A673 (cell line): ENCODE data around the gene ANKRD9.

Source experiments
- CTCF ChIP-seq: fragments of 300-800, 200-600 bp; sonication (generic); conservative IDR thresholded peaks from 2 replicates; pipeline ENCODE4 v1.5.1; 2017; ENCODE audit warnings: low read depth, mild to moderate bottlenecking, antibody characterized with exemption, low read length, moderate library complexity, mixed read lengths
- EZH2 ChIP-seq: fragments of 200-600 bp; sonication (generic); IDR thresholded peaks from 2 replicates; pipeline ENCODE4 v1.6.1; 2017; ENCODE audit warnings: borderline replicate concordance, low read depth, mild to moderate bottlenecking, mixed read lengths, antibody characterized with exemption, low read length; ENCODE audit not compliant: poor library complexity, severe bottlenecking

GRCh38 chr14:102497998-102498677 is 11.4 kb downstream of the ANKRD9 start:
- TF ChIP-seq CTCF (peak; percentile 53), EZH2 (no peak)
